H9 (cell line): Measurements from ENCODE around the gene PIEZO2. TPM values are rescaled to one million over a fixed set of nuclear protein-coding genes. Genes with fewer than 3 reads are reported as not detected.
"Not testable (repeated sequence)": the region's sequence is repeated elsewhere in the genome, so short reads cannot be mapped to it uniquely, and the experiment has no call there.

Experiments used
- DNase-seq: peaks from one replicate; pipeline ENCODE4 v3.0.0-alpha.2; 2017
- H2AFZ ChIP-seq: one replicate; pipeline ENCODE4 v1.6.1; 2013; ENCODE audit warnings: mild to moderate bottlenecking, low read length, control low read depth, moderate library complexity
- H2AK5ac ChIP-seq: 2 replicates; pipeline ENCODE4 v1.6.1; 2013; ENCODE audit warnings: low read length, control low read depth, mixed read lengths; ENCODE audit not compliant: insufficient read length
- H2BK120ac ChIP-seq: one replicate; pipeline ENCODE4 v1.6.1; 2013; ENCODE audit warnings: low read depth, mild to moderate bottlenecking, low read length, control low read depth, inconsistent platforms; ENCODE audit not compliant: poor library complexity, severe bottlenecking
- H2BK12ac ChIP-seq: 2 replicates; pipeline ENCODE4 v1.6.1; 2013; ENCODE audit warnings: low read length, control low read depth, mixed read lengths, low read depth; ENCODE audit not compliant: insufficient read length
- H2BK15ac ChIP-seq: 2 replicates; pipeline ENCODE4 v1.6.1; 2013; ENCODE audit warnings: low read depth, low read length, control low read depth
- H2BK20ac ChIP-seq: one replicate; pipeline ENCODE4 v1.6.1; 2013; ENCODE audit warnings: low read depth, mild to moderate bottlenecking, low read length, control low read depth, inconsistent platforms; ENCODE audit not compliant: poor library complexity, severe bottlenecking
- H2BK5ac ChIP-seq: 2 replicates; pipeline ENCODE4 v1.6.1; 2013; ENCODE audit warnings: low read length, control low read depth, mixed read lengths; ENCODE audit not compliant: insufficient read length
- H3K14ac ChIP-seq: 2 replicates; pipeline ENCODE4 v1.6.1; 2013; ENCODE audit warnings: low read length, control low read depth; ENCODE audit not compliant: insufficient read depth
- H3K18ac ChIP-seq: 2 replicates; pipeline ENCODE4 v1.6.1; 2013; ENCODE audit warnings: low read depth, mild to moderate bottlenecking, mixed read lengths, low read length, control low read depth; ENCODE audit not compliant: insufficient read length
- H3K23ac ChIP-seq: 2 replicates; pipeline ENCODE4 v1.6.1; 2013; ENCODE audit warnings: low read length, control low read depth, mixed read lengths, low read depth; ENCODE audit not compliant: insufficient read length
- H3K23me2 ChIP-seq: 2 replicates; pipeline ENCODE4 v1.6.1; 2013; ENCODE audit warnings: low read depth, mild to moderate bottlenecking, mixed read lengths, low read length, control low read depth; ENCODE audit not compliant: insufficient read length, poor library complexity, severe bottlenecking
- H3K27ac ChIP-seq: 2 replicates; pipeline ENCODE4 v1.5.1; 2013; ENCODE audit warnings: low read length, control low read depth, mixed read lengths, low read depth; ENCODE audit not compliant: insufficient read length
- H3K27me3 ChIP-seq: 2 replicates; pipeline ENCODE4 v1.6.1; 2013; ENCODE audit warnings: low read length, control low read depth, inconsistent platforms; ENCODE audit not compliant: insufficient read depth
- H3K4ac ChIP-seq: 2 replicates; pipeline ENCODE4 v1.6.1; 2013; ENCODE audit warnings: low read depth, mild to moderate bottlenecking, control low read depth, inconsistent platforms, low read length, moderate library complexity
- H3K4me1 ChIP-seq: 2 replicates; pipeline ENCODE4 v1.6.1; 2013; ENCODE audit warnings: low read length, control low read depth, inconsistent platforms; ENCODE audit not compliant: insufficient read depth
- H3K4me2 ChIP-seq: 2 replicates; pipeline ENCODE4 v1.6.1; 2013; ENCODE audit warnings: low read length, control low read depth, mixed read lengths; ENCODE audit not compliant: insufficient read length, insufficient read depth
- H3K56ac ChIP-seq: 2 replicates; pipeline ENCODE4 v1.6.1; 2013; ENCODE audit warnings: low read depth, mild to moderate bottlenecking, mixed read lengths, low read length, control low read depth; ENCODE audit not compliant: insufficient read length
- H3K79me1 ChIP-seq: 2 replicates; pipeline ENCODE4 v1.6.1; 2013; ENCODE audit warnings: low read depth, mild to moderate bottlenecking, moderate library complexity, low read length, control low read depth, inconsistent platforms; ENCODE audit not compliant: insufficient read depth, poor library complexity, severe bottlenecking
- H3K79me2 ChIP-seq: 2 replicates; pipeline ENCODE4 v1.6.1; 2013; ENCODE audit warnings: low read length, control low read depth, inconsistent platforms; ENCODE audit not compliant: insufficient read depth
- H3K9ac ChIP-seq: 2 replicates; pipeline ENCODE4 v1.6.1; 2013; ENCODE audit warnings: low read length, control low read depth, mixed read lengths; ENCODE audit not compliant: insufficient read length; ENCODE audit errors: extremely low read depth
- H3K9me3 ChIP-seq: one replicate; pipeline ENCODE4 v1.6.1; 2013; ENCODE audit warnings: low read depth, low read length, inconsistent platforms; ENCODE audit not compliant: control insufficient read depth
- H3T11ph ChIP-seq: one replicate; pipeline ENCODE4 v1.6.1; 2013; ENCODE audit warnings: mild to moderate bottlenecking, low read length, control low read depth, inconsistent platforms
- H4K20me1 ChIP-seq: one replicate; pipeline ENCODE4 v1.6.1; 2013; ENCODE audit not compliant: control insufficient read depth, insufficient read length, insufficient read depth
- H4K5ac ChIP-seq: 2 replicates; pipeline ENCODE4 v1.6.1; 2013; ENCODE audit warnings: low read depth, mild to moderate bottlenecking, mixed read lengths, low read length, control low read depth; ENCODE audit not compliant: insufficient read length
- H4K8ac ChIP-seq: replicated peaks from 2 replicates; pipeline ENCODE4 v1.6.1; 2013; ENCODE audit warnings: low read length, control low read depth, mixed read lengths, low read depth; ENCODE audit not compliant: insufficient read length
- H4K91ac ChIP-seq: 2 replicates; pipeline ENCODE4 v1.6.1; 2013; ENCODE audit warnings: low read depth, mild to moderate bottlenecking, moderate library complexity, mixed read lengths, low read length, control low read depth; ENCODE audit not compliant: insufficient read length
- H3K27ac Mint-ChIP-seq, 3 experiments: 2 replicates in 2 of 3; 3 replicates in 1 of 3; pipeline ENCODE4 v1.8.0; 2020 to 2021; ENCODE audit warnings: mixed read lengths in 3 of 3, mild to moderate bottlenecking in 1 of 3, moderate library complexity in 1 of 3
- H3K27me3 Mint-ChIP-seq: 2 replicates; pipeline ENCODE4 v1.8.0; 2021; ENCODE audit warnings: low read depth, mild to moderate bottlenecking, moderate library complexity, mixed read lengths
- H3K36me3 Mint-ChIP-seq, 3 experiments: 2 replicates in 2 of 3; 3 replicates in 1 of 3; pipeline ENCODE4 v1.8.0; 2020 to 2021; ENCODE audit warnings: low read depth in 3 of 3, mixed read lengths in 3 of 3; ENCODE audit not compliant: insufficient read depth in 1 of 3
- H3K4me1 Mint-ChIP-seq, 2 experiments: 2 replicates each; pipeline ENCODE4 v1.8.0; 2020; ENCODE audit warnings: mixed read lengths in 2 of 2
- H3K4me3 Mint-ChIP-seq, 2 experiments: 2 replicates in 1 of 2; 3 replicates in 1 of 2; pipeline ENCODE4 v1.8.0; 2020 to 2021; ENCODE audit warnings: mild to moderate bottlenecking in 2 of 2, mixed read lengths in 2 of 2, moderate library complexity in 1 of 2
- H3K9me3 Mint-ChIP-seq, 2 experiments: 2 replicates in 1 of 2; 3 replicates in 1 of 2; pipeline ENCODE4 v1.8.0; 2020; ENCODE audit warnings: mild to moderate bottlenecking in 2 of 2, mixed read lengths in 2 of 2, moderate library complexity in 1 of 2
- WGBS: extraction: QIAGEN DNeasy Blood & Tissue Kit; methylation state at CpG from one replicate; pipeline ENCODE4 v1.1.7; 2013; ENCODE audit warnings: missing lambda C conversion rate, low lambda C conversion rate, mixed read lengths; ENCODE audit not compliant: insufficient read length; ENCODE audit errors: extremely low coverage; 5-methylcytosine and 5-hydroxymethylcytosine counted together
- total RNA-seq: library from RNA; stranded (reverse); gene quantifications from 2 replicates; pipeline ENCODE4 v1.2.1, GENCODE V29; 2021

The PIEZO2 gene
- total RNA-seq, 1 experiment from 2014 or later = 3.9 TPM

GRCh38 chr18:10622982-10623381 lies 526.4 kb downstream of the PIEZO2 start:
- H2AK5ac ChIP-seq, H2AFZ ChIP-seq, H3K14ac ChIP-seq, H3K18ac ChIP-seq, H3K27ac ChIP-seq, H3K4ac ChIP-seq, H4K91ac ChIP-seq, H2BK20ac ChIP-seq, H2BK12ac ChIP-seq, H2BK5ac ChIP-seq, H3K9ac ChIP-seq, H3K79me1 ChIP-seq, H3T11ph ChIP-seq, H3K36me3 Mint-ChIP-seq, H3K4me2 ChIP-seq, H3K79me2 ChIP-seq, H4K8ac ChIP-seq, H3K4me3 Mint-ChIP-seq, H3K23me2 ChIP-seq, H4K5ac ChIP-seq, H3K4me1 Mint-ChIP-seq, H3K27ac Mint-ChIP-seq, H3K4me1 ChIP-seq, H2BK120ac ChIP-seq, H3K27me3 ChIP-seq, H3K56ac ChIP-seq, H4K20me1 ChIP-seq, H3K9me3 ChIP-seq, H3K9me3 Mint-ChIP-seq, DNase-seq, H3K23ac ChIP-seq, H3K27me3 Mint-ChIP-seq, H2BK15ac ChIP-seq: not testable (repeated sequence)
- no CpG with 5 or more reads among the region's 2 CpGs for WGBS

GRCh38 chr18:10620670-10621329 lies 528.6 kb downstream of the PIEZO2 start:
- not testable (repeated sequence) for H2AFZ ChIP-seq, H3K27me3 Mint-ChIP-seq, H3K18ac ChIP-seq, H3K4me1 ChIP-seq, H3K9ac ChIP-seq, H3K9me3 ChIP-seq, H2AK5ac ChIP-seq, H3K4me1 Mint-ChIP-seq, H3K9me3 Mint-ChIP-seq, H3K79me1 ChIP-seq, H4K91ac ChIP-seq, DNase-seq, H3K4ac ChIP-seq, H3K14ac ChIP-seq, H3K27ac Mint-ChIP-seq, H4K20me1 ChIP-seq, H2BK15ac ChIP-seq, H2BK12ac ChIP-seq, H3K23me2 ChIP-seq, H2BK20ac ChIP-seq, H3K79me2 ChIP-seq, H4K5ac ChIP-seq, H4K8ac ChIP-seq, H3K23ac ChIP-seq, H3K4me2 ChIP-seq, H3K36me3 Mint-ChIP-seq, H3K4me3 Mint-ChIP-seq, H3K56ac ChIP-seq, H3K27me3 ChIP-seq, H2BK5ac ChIP-seq, H2BK120ac ChIP-seq, H3T11ph ChIP-seq, H3K27ac ChIP-seq
- no CpG with 5 or more reads among the region's 2 CpGs for WGBS
